UCSD-AML1 (cell line): ENCODE results near the gene ASCL1.

Source experiments
- DNase-seq: peaks from one replicate; lab custom pipeline; 2025; ENCODE audit not compliant: unreplicated experiment; lab: John Stamatoyannopoulos, UW

ASCL1 gene

GRCh38 chr12:102957339-102958050 is at the start of gene ASCL1:
TSS of gene ASCL1 (plus strand) at chr12:102957674. CDS start at chr12:102958245, 571 bp downstream.
- DNase-seq, result no peak

- no peak for DNase-seq
Measured at GRCh38 chr12:102907918-102908317, 49.6 kb upstream of the ASCL1 start.

DNA sequence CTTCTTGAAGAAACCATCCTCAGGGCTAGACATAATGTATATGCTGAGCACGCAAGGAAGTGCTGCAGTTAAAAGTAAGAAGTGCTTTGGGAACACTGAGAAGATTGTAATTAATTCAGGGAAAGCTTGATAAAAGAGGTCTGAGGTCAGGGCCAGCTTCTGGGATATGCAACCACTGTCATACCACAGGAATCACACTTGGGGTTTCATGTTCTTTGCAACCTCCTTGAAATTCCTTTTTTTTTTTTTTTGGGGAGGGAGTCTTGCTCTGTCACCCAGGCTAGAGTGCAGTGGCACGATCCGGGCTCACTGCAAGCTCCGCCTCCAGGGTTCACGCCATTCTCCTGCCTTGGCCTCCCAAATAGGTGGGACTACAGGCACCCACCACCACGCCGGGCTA is 47.3 kb upstream of the ASCL1 start:
- DNase-seq, result no peak

DNA sequence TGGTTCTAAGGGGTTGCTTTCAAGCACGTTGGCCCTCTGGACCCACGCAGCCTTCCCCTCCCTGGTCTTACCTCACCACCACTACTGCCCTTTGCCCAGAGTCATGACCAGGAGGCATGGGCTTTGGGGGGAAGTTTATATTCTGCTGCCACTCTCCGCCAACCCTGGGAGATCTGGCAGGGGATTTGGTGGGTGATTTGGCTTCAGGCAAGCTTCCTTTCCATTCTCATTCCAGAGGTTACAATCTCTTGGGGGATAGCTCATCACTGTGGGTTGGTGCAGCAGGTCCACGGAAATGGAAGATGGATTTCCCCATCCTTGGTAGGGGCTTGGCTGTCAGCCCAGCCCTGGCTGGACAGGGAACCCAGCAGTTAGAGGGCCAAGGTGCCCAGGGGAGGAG is 46.7 kb upstream of the ASCL1 start:
- DNase-seq, result no peak

GRCh38 chr12:102911320-102911719 is 46.2 kb upstream of the ASCL1 start:
- DNase-seq, result no peak

- DNase-seq, result no peak
Measured at GRCh38 chr12:102912258-102912657, 45.2 kb upstream of the ASCL1 start.

DNA sequence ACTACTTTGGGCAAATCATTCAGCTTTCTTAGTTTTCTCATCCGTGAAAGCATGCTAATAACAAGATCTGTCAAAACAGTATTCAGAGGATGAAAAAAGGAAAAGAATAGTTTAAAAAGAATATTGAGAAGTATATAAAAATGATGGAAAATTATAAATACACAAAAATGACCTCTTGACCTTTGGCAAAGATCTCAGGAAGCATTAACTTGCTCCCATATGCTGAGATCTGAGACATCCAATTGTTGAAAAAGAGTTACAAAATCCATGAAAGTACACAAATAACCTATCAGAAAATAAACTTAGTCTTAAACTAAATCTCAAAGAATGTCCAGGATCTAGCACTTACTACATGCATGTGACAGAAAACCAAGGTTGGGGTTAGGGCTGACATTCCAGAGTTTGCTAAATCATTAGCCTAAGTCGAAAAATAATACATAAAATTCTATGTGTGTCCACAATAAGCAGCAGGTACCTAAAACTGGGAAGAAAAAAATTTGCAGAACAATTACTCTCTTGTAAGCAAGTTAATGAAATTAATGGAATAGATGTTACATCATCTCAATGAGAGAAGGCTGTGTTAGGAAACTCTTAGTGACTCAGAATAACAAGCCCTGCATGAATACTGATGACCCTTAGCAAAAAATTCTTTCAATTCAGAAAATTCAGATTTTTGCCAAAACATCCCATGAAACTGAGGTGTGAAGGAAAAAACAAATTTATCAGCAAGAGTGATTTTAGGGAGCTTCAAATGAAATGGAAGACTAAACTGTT is 43.8 kb upstream of the ASCL1 start:
- no peak for DNase-seq

DNA sequence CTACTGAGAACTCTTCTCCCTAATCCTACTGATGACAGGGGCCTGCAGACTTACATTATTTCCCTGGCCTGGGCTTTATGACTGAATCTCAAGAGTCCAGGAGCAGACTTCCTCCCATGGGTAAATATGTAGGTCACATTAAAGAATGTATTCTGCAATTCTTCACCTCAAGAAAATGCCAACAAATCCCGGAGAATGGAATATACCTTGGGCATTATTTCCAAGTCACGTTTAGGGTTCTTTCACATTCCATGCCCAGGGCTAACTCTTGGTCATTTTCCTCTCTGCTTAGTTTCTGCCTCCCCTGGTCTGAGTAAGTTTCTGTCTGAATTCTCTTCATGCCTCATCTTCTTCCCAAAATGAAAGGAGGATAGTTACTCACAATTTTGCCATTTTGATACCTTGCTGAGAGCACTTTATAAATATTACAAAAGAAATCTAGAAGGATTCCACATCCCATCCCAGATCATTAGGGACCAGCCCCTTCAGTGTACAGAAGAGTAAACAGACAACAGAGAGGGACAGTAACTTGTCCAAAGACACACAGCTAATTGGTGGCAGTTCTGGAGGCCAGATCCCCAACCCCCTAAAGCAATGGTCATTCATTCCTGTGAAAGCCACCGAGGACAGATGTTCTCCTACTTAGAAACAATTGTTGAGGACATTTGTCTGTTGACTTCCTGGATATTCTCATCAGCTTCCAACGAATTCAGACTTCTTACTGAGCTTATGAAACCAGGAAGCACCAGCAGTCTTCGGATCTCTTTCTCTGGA is 41.0 kb upstream of the ASCL1 start:
- no peak for DNase-seq

DNA sequence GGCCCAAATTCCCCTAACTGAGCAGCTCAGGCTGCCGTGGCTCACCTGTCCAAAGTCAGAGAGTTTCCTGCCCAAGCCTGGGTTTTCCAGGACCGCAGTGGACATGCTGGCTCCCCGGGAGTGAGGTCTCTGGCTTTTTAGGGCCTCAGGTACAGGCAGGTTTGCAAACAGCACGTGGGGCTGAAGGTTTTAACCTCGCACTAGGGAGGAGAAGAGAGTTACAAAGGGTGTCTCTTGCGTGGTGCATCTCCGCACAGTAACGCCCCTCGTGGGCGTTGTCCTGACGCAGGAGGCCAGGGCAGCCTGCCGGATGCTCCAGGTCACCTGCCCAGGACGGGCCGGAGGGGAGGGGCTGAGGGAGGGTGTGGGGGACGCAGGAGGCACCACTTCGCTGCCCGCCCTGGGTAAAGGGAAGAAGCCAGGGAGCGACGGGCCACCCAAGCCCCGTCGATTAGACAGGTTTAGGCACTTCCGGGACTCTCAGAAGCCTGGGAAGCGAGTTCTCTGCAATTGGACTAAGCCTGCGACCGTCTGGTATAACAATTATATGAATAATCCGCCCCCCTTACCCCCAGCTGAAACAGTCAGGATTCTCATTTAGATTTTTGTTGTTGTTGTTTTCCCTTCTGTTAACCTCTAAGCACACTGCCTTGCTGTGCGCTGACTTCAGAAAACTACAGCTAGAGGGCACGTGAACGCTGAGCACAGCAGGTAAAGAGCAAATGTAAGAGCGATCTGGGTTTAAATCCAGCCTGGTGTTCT is 40.3 kb upstream of the ASCL1 start, which contains the start of gene PAH:
PAH (minus strand) TSS at position 219 of the 762 bp plus-strand sequence; CDS start at position 105, 114 bp downstream.
- DNase-seq, result no peak

DNA sequence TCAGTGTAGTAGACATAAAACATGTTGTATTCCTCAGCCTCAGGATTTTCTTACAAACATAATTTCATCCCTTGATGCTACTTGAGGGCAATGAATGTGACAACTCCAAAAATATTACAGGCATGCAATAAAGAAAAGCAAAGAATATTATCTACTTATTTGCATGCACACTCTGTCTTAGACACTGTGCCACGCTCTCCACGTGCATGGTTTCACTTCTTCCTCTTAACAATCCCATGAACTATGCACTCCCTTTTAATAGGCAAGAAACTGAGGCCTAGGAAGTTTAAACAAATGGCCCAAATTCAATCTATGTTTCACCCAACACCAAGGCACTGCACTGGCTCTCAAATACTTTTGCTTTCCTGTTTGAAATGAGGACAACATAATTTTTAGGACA is 38.6 kb upstream of the ASCL1 start:
- no peak for DNase-seq

DNA sequence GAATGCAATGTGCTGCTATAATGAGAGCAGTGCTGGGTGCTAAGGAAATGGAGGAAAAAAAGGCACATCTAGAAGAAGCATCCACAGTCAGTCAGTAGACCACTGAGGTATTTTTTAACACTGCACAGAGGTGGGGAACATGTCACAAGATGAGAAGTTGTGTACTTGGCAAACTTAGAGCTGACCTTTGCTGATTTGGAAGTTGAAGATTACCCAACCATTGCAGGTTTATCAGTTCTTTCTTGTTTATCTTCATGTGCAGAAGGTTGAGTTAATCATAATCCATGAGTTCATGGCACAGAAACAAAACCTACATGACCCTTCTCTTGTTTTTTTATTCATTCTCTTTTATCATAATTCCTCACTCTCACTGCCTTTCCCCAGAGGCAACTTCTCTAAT is 37.2 kb upstream of the ASCL1 start:
- no peak for DNase-seq

GRCh38 chr12:102921240-102921639 is 36.2 kb upstream of the ASCL1 start:
- DNase-seq, result no peak

- no peak for DNase-seq
Measured at GRCh38 chr12:102927220-102927619, 30.3 kb upstream of the ASCL1 start.

DNA sequence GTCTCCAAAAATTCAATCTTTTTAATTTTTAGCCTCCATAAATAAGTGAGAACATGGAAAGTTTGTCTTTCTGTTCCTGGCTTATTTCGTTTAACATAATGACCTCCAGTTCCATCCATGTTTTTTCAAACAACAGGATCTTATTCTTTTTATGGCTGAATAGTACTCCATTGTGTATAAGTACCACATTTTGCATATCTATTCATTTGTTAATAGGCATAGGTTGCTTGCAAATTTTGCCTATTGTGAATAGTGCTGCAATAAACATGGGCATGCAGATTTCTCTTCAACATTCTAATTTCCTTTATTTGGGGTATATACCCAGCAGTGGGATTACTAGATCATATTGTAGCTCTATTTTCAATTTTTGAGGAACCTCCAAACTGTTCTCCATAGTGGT is 24.3 kb upstream of the ASCL1 start:
- no peak for DNase-seq

DNA sequence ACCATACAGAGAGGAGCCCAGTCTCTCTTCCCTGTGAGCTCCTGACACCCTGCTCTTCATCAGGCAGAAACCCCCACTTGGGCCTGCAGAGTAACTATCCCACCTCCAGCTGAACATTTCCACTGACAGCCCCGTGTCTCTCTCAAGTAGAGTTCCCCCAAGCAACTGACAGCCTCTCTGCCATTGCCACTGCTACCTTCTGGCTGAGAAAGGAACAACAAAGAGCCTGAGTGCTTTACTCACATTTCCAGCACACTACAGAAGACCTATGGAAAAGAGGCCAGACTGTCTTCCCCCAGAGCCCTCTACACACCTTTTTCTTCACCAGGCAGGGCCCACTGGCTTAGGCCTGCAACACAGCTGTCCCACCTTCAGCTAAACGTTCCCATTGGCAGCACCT is 18.4 kb upstream of the ASCL1 start:
- DNase-seq, result no peak

DNA sequence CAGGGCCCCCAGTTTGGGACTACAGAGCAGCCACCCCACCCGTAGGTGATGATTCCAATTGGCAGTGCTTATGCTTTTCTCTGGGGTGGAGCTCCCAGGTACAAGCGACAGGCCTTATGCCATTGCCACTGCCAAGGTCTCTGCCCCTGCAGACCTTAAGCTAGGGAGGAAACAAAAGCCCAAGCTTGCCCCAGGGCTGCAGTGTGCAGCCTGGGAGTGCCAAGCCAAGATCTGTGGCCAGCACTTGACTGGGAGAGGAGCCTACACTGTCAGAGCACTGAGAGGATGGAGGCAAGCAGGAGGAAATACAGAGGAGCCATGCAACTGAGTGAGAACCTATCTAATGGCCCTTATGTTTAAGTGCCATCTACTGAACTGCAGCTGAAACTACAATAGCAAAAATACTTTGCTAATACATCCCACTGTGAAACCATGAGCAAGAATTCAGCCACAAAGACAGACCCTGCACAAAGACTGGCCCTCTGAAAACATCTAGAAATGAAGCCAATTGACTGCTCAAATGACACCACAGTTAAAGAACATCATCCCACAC is 17.7 kb upstream of the ASCL1 start:
- no peak for DNase-seq

DNA sequence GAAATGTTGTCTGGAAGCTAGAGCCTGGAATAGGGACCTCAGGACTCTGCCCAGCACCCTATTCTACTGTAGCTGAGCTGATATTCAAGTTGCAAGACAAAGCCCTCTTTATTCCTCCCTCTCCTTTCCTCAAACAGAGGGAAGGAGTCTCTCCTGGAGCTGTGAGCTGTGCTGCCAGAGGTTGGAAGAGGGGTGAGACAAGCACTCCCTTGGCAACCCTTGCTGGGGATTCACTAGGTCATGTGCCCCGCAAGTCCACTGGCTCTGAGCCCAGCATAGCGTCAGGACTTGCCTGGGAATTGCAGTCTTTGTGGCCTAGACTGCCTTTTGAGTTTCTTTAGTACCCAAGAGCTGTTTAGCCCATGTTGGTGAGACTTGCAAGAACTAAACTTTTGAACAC is 11.4 kb upstream of the ASCL1 start:
- DNase-seq, result no peak

DNA sequence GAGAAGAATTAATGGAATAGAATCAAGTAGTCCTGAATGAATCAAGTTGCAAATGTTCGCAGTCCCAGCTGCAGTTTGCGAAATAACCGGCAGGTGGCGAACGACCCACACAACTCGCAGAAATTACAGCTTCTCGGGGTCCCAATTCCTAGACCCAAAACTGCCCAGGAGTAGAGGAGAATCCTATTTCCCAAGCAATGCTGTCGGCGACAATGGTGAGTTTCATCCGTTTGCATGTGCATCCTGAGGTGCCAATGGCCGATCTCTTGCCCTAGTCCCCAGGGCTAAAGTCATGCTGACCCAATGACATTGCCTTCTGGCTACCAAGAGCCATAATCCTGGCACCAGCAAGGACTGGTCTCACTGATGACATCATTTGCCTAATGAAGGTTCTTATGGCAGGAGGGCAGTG is 8.5 kb upstream of the ASCL1 start:
- DNase-seq, result peak; percentile 30

DNA sequence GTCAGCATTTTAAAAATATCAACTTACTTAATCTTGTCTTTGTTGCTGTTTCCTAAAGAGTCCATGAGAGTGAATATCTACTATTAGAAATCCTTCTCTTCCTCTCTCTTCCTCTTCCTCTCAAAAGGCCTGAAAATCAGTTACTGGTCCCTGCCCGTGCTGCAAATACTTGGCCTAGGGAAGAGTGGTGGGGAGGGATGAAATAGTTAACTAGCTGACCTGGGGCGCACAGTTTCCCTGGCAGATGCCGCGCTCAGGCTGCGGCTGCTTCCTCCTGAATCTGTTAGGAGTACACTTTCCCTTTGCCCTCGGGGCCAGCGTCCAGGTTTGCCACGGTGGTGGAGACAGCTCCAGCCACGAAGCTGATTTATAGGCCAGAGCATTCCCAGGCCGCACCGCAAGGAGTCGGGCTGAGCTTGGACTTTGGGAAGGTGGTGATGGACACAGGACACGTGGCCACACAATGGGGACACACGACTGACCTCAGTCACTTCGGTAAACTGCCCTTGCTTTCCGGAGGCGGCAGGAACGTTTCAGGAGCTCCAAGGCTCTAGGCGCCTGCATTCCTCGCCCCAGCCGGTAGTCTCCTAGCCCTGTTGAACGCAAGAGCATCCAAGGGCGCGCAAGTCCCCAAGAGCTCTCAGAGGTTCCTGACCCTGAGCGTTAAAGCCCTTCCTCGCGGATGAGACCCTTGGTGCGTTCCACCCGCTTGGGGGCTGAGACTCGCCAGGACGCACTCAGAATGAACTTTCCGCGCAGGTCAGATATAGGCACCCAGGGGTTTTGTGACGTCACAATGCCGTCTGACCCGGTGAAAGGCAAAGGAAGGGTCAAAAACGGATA is 7.1 kb upstream of the ASCL1 start:
- DNase-seq, result no peak
